ENCODE measurements around the gene CCHCR1. TPM values are rescaled to one million over a fixed set of nuclear protein-coding genes. Genes with fewer than 3 reads are reported as not detected.

Gene CCHCR1
- total and polyA plus RNA-seq, 2 of the 13 experiments (the other 11 are each of a cell fraction or from before 2014, with no cell fraction given): 14.6 to 28.2 TPM

DNA sequence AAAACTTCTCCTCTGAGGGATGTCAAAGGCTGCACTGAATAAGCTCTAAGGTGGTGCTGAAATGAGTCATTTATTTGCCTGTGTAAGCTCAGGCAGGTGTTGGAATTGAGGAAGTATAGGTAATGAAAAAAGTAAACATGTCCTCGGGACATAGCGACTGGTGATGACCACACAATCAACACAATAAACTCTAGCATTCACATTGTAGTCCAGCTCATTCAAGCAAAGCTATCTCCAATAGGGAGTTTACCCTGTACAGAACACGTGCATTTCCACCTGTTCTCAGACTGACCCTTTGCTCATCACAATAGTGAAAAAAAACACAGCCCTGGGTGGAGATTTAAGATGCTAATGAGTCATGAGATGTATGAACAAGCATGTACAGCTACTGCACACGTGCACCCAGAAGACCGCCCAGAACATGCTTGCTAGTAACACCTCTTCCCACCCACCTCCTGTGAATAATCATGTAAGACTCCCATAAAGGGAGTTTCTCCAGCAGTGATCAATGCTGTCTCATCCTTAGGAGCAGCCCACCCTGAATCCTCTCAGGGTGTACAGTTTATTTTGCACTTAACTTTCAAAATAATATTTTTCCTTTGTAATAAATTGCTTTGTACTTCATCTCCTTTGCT lies 45.9 kb upstream of the CCHCR1 start (continued):
- no peak for TF ChIP-seq ZNF136 (CRISPR knock-in tag; IDR thresholded peaks at IDR 0.05; ENCODE audit: low read depth)
- TF ChIP-seq, protein P1, sequence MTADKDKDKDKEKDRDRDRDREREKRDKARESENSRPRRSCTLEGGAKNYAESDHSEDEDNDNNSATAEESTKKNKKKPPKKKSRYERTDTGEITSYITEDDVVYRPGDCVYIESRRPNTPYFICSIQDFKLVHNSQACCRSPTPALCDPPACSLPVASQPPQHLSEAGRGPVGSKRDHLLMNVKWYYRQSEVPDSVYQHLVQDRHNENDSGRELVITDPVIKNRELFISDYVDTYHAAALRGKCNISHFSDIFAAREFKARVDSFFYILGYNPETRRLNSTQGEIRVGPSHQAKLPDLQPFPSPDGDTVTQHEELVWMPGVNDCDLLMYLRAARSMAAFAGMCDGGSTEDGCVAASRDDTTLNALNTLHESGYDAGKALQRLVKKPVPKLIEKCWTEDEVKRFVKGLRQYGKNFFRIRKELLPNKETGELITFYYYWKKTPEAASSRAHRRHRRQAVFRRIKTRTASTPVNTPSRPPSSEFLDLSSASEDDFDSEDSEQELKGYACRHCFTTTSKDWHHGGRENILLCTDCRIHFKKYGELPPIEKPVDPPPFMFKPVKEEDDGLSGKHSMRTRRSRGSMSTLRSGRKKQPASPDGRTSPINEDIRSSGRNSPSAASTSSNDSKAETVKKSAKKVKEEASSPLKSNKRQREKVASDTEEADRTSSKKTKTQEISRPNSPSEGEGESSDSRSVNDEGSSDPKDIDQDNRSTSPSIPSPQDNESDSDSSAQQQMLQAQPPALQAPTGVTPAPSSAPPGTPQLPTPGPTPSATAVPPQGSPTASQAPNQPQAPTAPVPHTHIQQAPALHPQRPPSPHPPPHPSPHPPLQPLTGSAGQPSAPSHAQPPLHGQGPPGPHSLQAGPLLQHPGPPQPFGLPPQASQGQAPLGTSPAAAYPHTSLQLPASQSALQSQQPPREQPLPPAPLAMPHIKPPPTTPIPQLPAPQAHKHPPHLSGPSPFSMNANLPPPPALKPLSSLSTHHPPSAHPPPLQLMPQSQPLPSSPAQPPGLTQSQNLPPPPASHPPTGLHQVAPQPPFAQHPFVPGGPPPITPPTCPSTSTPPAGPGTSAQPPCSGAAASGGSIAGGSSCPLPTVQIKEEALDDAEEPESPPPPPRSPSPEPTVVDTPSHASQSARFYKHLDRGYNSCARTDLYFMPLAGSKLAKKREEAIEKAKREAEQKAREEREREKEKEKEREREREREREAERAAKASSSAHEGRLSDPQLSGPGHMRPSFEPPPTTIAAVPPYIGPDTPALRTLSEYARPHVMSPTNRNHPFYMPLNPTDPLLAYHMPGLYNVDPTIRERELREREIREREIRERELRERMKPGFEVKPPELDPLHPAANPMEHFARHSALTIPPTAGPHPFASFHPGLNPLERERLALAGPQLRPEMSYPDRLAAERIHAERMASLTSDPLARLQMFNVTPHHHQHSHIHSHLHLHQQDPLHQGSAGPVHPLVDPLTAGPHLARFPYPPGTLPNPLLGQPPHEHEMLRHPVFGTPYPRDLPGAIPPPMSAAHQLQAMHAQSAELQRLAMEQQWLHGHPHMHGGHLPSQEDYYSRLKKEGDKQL (CRISPR knock-in tag; IDR thresholded peaks at IDR 0.05; ENCODE audit: low read depth): peak; percentile 78; the same call in 1 of the 2 replicates
- TF ChIP-seq NR2F2 (IDR thresholded peaks at IDR 0.05; ENCODE audit: borderline replicate concordance, low read depth): peak; percentile 48; the same call in 1 of the 2 replicates
- no peak for TF ChIP-seq SRY (CRISPR knock-in tag; IDR thresholded peaks at IDR 0.05)
- TF ChIP-seq, protein P2, sequence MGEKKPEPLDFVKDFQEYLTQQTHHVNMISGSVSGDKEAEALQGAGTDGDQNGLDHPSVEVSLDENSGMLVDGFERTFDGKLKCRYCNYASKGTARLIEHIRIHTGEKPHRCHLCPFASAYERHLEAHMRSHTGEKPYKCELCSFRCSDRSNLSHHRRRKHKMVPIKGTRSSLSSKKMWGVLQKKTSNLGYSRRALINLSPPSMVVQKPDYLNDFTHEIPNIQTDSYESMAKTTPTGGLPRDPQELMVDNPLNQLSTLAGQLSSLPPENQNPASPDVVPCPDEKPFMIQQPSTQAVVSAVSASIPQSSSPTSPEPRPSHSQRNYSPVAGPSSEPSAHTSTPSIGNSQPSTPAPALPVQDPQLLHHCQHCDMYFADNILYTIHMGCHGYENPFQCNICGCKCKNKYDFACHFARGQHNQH (CRISPR knock-in tag; IDR thresholded peaks at IDR 0.05): 0 out of 2 replicates have a peak, but pooled peaks have one; percentile 26
- 0 out of 2 replicates have a peak, but pooled peaks have one; percentile 26 for TF ChIP-seq ZNF264 (CRISPR knock-in tag; IDR thresholded peaks at IDR 0.05)
- 0 out of 2 replicates have a peak, but pooled peaks have one; percentile 12 for TF ChIP-seq SOX13 (IDR thresholded peaks at IDR 0.05)
- peak in 1 of 2 experiments; percentile 65; a peak in 1 of 4 replicates for TF ChIP-seq SOX13 (CRISPR knock-in tag; conservative IDR thresholded peaks at IDR 0.05 in 1 of 2, IDR thresholded peaks at IDR 0.05 in 1 of 2)
- TF ChIP-seq, protein P3, sequence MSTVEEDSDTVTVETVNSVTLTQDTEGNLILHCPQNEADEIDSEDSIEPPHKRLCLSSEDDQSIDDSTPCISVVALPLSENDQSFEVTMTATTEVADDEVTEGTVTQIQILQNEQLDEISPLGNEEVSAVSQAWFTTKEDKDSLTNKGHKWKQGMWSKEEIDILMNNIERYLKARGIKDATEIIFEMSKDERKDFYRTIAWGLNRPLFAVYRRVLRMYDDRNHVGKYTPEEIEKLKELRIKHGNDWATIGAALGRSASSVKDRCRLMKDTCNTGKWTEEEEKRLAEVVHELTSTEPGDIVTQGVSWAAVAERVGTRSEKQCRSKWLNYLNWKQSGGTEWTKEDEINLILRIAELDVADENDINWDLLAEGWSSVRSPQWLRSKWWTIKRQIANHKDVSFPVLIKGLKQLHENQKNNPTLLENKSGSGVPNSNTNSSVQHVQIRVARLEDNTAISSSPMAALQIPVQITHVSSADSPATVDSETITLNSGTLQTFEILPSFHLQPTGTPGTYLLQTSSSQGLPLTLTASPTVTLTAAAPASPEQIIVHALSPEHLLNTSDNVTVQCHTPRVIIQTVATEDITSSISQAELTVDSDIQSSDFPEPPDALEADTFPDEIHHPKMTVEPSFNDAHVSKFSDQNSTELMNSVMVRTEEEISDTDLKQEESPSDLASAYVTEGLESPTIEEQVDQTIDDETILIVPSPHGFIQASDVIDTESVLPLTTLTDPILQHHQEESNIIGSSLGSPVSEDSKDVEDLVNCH (CRISPR knock-in tag; IDR thresholded peaks at IDR 0.05): no peak
- TF ChIP-seq DPF2 (CRISPR knock-in tag; IDR thresholded peaks at IDR 0.05; ENCODE audit: borderline replicate concordance, low read depth): 0 out of 2 replicates have a peak, but pooled peaks have one; percentile 6
- TF ChIP-seq RFXAP (CRISPR knock-in tag; IDR thresholded peaks at IDR 0.05; ENCODE audit: borderline replicate concordance): peak; percentile 30; the same call in 1 of the 2 replicates
- peak; percentile 93 for TF ChIP-seq FOXA3 (CRISPR knock-in tag; IDR thresholded peaks at IDR 0.05)
- TF ChIP-seq, protein P4, sequence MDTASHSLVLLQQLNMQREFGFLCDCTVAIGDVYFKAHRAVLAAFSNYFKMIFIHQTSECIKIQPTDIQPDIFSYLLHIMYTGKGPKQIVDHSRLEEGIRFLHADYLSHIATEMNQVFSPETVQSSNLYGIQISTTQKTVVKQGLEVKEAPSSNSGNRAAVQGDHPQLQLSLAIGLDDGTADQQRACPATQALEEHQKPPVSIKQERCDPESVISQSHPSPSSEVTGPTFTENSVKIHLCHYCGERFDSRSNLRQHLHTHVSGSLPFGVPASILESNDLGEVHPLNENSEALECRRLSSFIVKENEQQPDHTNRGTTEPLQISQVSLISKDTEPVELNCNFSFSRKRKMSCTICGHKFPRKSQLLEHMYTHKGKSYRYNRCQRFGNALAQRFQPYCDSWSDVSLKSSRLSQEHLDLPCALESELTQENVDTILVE (CRISPR knock-in tag; IDR thresholded peaks at IDR 0.05): peak; percentile 60; the same call in 1 of the 2 replicates
- TF ChIP-seq POLR2AphosphoS5 (IDR thresholded peaks at IDR 0.05; ENCODE audit: low read depth, low read length): peak; percentile 22; the same call in 1 of the 2 replicates
- TF ChIP-seq IRF2 (CRISPR knock-in tag; IDR thresholded peaks at IDR 0.05): peak; percentile 67; the same call in 1 of the 2 replicates
- no peak for TF ChIP-seq MAZ (IDR thresholded peaks at IDR 0.05; ENCODE audit: borderline replicate concordance, low read depth, low read length)
- 0 out of 2 replicates have a peak, but pooled peaks have one; percentile 14 for TF ChIP-seq MAZ (CRISPR knock-in tag; IDR thresholded peaks at IDR 0.05; ENCODE audit: low read depth)
- no peak for TF ChIP-seq CHD4 (IDR thresholded peaks at IDR 0.05; ENCODE audit: borderline replicate concordance, low read length)
- TF ChIP-seq FOSL2 (CRISPR knock-in tag; IDR thresholded peaks at IDR 0.05): peak; percentile 94
- peak; percentile 93 for TF ChIP-seq ZEB1 (IDR thresholded peaks at IDR 0.05; ENCODE audit: insufficient replicate concordance, low read depth)

Data from HepG2 (cell line).